Suprapubic skin (tissue), 4 donors: ENCODE data around the gene GRP. TPM values are rescaled to one million over a fixed set of nuclear protein-coding genes. Genes with fewer than 3 reads are reported as not detected.
A peak's percentile ranks its signal among the peaks of the same experiment; 100 is the strongest.

Experiments
- DNase-seq, 2 donors: peaks; one replicate each; pipeline ENCODE4 v3.0.0-alpha.2; 2019; ENCODE audit warnings: low spot score in 2 of 2
- H3K27ac ChIP-seq: fragments of 200-600 bp; sonication (generic); one replicate; pipeline ENCODE4 v1.5.1; 2019
- H3K27me3 ChIP-seq: fragments of 200-600 bp; sonication (generic); one replicate; pipeline ENCODE4 v1.5.1; 2019
- H3K36me3 ChIP-seq: fragments of 200-600 bp; sonication (generic); one replicate; pipeline ENCODE4 v1.5.1; 2019
- H3K4me1 ChIP-seq: fragments of 200-600 bp; sonication (generic); one replicate; pipeline ENCODE4 v1.5.1; 2019
- H3K4me3 ChIP-seq: fragments of 200-600 bp; sonication (generic); one replicate; pipeline ENCODE4 v1.5.1; 2019; ENCODE audit warnings: mild to moderate bottlenecking
- H3K9me3 ChIP-seq: fragments of 200-600 bp; sonication (generic); one replicate; pipeline ENCODE4 v1.5.1; 2019
- CTCF ChIP-seq, 2 donors: fragments of 200-600 bp in 1 of 2; fragments of 450-650 bp in 1 of 2; sonication (generic) in 1 of 2; IDR thresholded peaks; one replicate each; pipeline ENCODE4 v1.5.1; 2016 to 2019; ENCODE audit warnings: antibody characterized with exemption in 2 of 2, mild to moderate bottlenecking in 1 of 2, moderate library complexity in 1 of 2
- EP300 ChIP-seq: sonication (generic); formaldehyde crosslinking; IDR thresholded peaks from one replicate; pipeline ENCODE4 v1.6.1; 2017; ENCODE audit warnings: antibody characterized with exemption
- POLR2A ChIP-seq, 2 donors: fragments of 450-650 bp; IDR thresholded peaks; one replicate each; pipeline ENCODE4 v1.6.1; 2017; ENCODE audit warnings: antibody characterized with exemption in 2 of 2, mild to moderate bottlenecking in 2 of 2, moderate library complexity in 2 of 2
- POLR2AphosphoS5 ChIP-seq, 3 donors: sonication (generic); formaldehyde crosslinking; IDR thresholded peaks; one replicate each; pipeline ENCODE4 v1.6.1; 2017; ENCODE audit warnings: antibody characterized with exemption in 3 of 3
- WGBS: methylation state at CpG from one replicate; pipeline ENCODE4 v1.1.5; 2018; 5-methylcytosine and 5-hydroxymethylcytosine counted together
- total RNA-seq, 4 donors: library from RNA; depleted of rRNA; stranded (reverse); fragments of >200 nt; gene quantifications; one replicate each; pipeline ENCODE4 v1.1.0, GENCODE V29; 2016

Gene GRP
- total RNA-seq, 4 donors from 2014 or later: not detected

DNA sequence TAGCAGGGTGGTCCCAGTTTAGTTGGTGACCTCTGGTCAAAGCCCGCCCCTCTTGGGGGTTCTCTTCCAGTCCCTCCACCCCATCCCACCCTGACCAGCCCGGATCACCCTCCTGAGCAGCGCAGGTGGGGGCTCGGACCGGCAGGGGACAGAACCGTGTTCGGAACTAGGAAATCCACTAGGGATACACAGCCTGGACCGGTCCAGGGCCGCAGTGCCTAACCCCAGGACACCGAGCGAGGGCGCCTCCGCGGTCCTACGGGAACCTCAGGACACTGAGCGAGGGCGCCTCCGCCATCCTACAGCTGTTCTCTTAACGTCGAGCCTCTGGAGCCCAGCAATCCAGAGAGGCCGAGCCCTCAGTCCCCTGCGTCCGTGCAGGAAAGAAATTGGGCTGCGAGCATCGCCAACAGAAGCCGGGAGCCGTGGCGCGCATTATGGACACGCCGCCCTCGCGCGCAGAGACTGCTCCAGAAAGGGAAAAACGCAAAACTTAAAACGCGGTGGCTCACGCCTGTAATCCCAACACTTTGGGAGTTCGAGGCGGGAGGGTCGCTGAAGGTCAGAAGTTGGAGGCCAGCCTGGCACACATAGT, 44.8 kb downstream of the GRP start:
- no peak for DNase-seq
- Histone ChIP-seq H3K27ac (no peak overlapping the region), H3K9me3 (no peaks in the 10 kb centered on the region), H3K27me3 (peaks cover 74% of the 10 kb centered on the region), H3K36me3 (no peaks in the 10 kb centered on the region), H3K4me1 (peaks cover 35% of the 10 kb centered on the region), H3K4me3 (no peak overlapping the region)
- WGBS: 9% methylated on average over 23 of the region's 41 CpGs
- TF ChIP-seq CTCF (IDR thresholded peaks at IDR 0.05) (no peak), EP300 (no peak), POLR2AphosphoS5 (IDR thresholded peaks at IDR 0.05) (no peak), POLR2A (IDR thresholded peaks at IDR 0.05) (no peak)

- peaks cover 35% of the 10 kb centered on the region for H3K4me1 ChIP-seq
- no peaks in the 10 kb centered on the region for H3K9me3 ChIP-seq
- H3K27ac ChIP-seq: no peak overlapping the region
- no peak for DNase-seq
- peaks cover 80% of the 10 kb centered on the region for H3K27me3 ChIP-seq
- H3K36me3 ChIP-seq: no peaks in the 10 kb centered on the region
- peak overlapping the region; percentile 40 for H3K4me3 ChIP-seq
- no peak for TF ChIP-seq POLR2A (IDR thresholded peaks at IDR 0.05)
- no peak for TF ChIP-seq EP300
- TF ChIP-seq POLR2AphosphoS5 (IDR thresholded peaks at IDR 0.05): no peak
- TF ChIP-seq CTCF (IDR thresholded peaks at IDR 0.05): no peak
- 4% methylated on average over 25 of the region's 38 CpGs for WGBS
Measured at GRCh38 chr18:59265246-59265973, 45.5 kb downstream of the GRP start.

- 16% methylated on average over 6 of the region's 12 CpGs for WGBS
Measured at GRCh38 chr18:59265974-59266369, 46.0 kb downstream of the GRP start.

DNA sequence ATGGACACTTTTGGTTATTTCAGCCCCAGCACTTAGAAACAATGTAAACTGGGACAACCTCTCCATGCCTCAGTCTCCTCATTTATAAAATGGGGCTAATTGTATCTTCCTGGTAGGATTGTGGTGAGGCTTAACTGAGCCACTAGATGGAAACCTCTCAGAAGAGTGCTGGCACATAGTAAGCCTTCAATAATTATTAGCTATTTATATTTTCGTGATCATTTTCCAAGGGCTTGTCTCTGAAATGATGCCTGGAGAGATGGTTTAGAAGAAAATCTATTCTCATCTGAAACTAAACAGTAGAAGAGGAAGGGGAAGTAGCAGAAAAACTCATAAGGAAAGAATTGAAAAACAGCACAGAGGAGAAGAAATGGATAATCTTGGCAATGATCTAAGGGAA, 46.5 kb downstream of the GRP start:
- H3K4me1 ChIP-seq: peaks cover 35% of the 10 kb centered on the region
- H3K36me3 ChIP-seq: no peaks in the 10 kb centered on the region
- 31% methylated on average over 1 of the region's 1 CpG for WGBS
- no peaks in the 10 kb centered on the region for H3K9me3 ChIP-seq
- H3K27ac ChIP-seq: no peak overlapping the region
- no peak for DNase-seq
- no peak overlapping the region for H3K4me3 ChIP-seq
- no peak for TF ChIP-seq POLR2AphosphoS5 (IDR thresholded peaks at IDR 0.05)
- TF ChIP-seq POLR2A (IDR thresholded peaks at IDR 0.05): no peak
- TF ChIP-seq CTCF (IDR thresholded peaks at IDR 0.05): no peak
- H3K27me3 ChIP-seq: peaks cover 91% of the 10 kb centered on the region

More at GRCh38 chr18:59265974-59266369, 46.0 kb downstream of the GRP start:
- Histone ChIP-seq H3K27me3 (peaks cover 86% of the 10 kb centered on the region), H3K9me3 (no peaks in the 10 kb centered on the region), H3K36me3 (no peaks in the 10 kb centered on the region), H3K4me3 (no peak overlapping the region), H3K4me1 (peaks cover 35% of the 10 kb centered on the region), H3K27ac (no peak overlapping the region)
- TF ChIP-seq POLR2AphosphoS5 (IDR thresholded peaks at IDR 0.05) (no peak), EP300 (no peak)
- DNase-seq: no peak

GRCh38 chr18:59266886-59267502, 47.0 kb downstream of the GRP start:
- no peak for TF ChIP-seq EP300
- TF ChIP-seq POLR2AphosphoS5 (IDR thresholded peaks at IDR 0.05): no peak
- no peak for TF ChIP-seq POLR2A (IDR thresholded peaks at IDR 0.05)
- no peak for TF ChIP-seq CTCF (IDR thresholded peaks at IDR 0.05)
- no peaks in the 10 kb centered on the region for H3K36me3 ChIP-seq
- H3K27ac ChIP-seq: no peak overlapping the region
- DNase-seq: no peak
- no peaks in the 10 kb centered on the region for H3K9me3 ChIP-seq
- peaks cover 35% of the 10 kb centered on the region for H3K4me1 ChIP-seq
- no peak overlapping the region for H3K4me3 ChIP-seq
- WGBS: 13% methylated on average over 10 of the region's 10 CpGs
- peaks cover 96% of the 10 kb centered on the region for H3K27me3 ChIP-seq
